ENCODE data around the gene PRM2.

PRM2 gene

DNA sequence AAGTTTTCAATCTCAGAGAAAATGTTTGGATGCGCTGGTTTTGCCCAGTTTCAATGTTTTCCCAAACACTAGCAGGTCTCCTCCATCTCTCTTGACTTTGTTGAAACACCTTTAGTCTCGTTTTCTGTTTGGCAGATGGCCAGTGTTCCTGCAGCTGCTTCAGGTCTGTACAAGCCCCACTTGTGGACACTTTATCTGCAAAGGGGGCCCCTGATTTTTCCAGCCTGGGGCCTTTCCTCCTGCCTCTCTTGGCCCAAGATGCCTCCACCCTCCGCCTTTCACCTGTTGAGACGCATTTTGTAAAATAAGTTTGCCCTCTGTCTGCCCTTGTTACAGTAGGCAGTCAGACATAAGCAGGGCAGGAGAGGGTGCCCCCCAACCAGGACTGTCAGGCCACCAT, 26.7 kb upstream of the PRM2 start:
- Histone ChIP-seq H3K27ac (replicated peaks) (no peak overlapping the region), H3K27me3 (ENCODE audit: insufficient read depth, poor library complexity, severe bottlenecking) (no peaks in the 10 kb centered on the region), H3K4me3 (replicated peaks; ENCODE audit: insufficient read depth, low read length) (no peak overlapping the region)
- DNase-seq (ENCODE audit: low read depth in 1 of 2, low spot score in 1 of 2): no peak
- TF ChIP-seq REST (IDR thresholded peaks at IDR 0.05; ENCODE audit: insufficient replicate concordance, low read depth) (no peak), SPI1 (IDR thresholded peaks at IDR 0.05; ENCODE audit: borderline replicate concordance, low read depth) (no peak), POLR2AphosphoS5 (IDR thresholded peaks at IDR 0.05; ENCODE audit: low read depth) (no peak), CTCF (IDR thresholded peaks at IDR 0.05; ENCODE audit: insufficient read depth, low read length) (no peak), GABPA (IDR thresholded peaks at IDR 0.05; ENCODE audit: low read depth) (no peak)

GRCh38 chr16:11301645-11302501, 25.6 kb upstream of the PRM2 start:
- no peak overlapping the region for H3K27ac ChIP-seq (replicated peaks)

More at GRCh38 chr16:11301645-11302501, 25.6 kb upstream of the PRM2 start:
- no peak for DNase-seq (ENCODE audit: low read depth in 1 of 2, low spot score in 1 of 2)
- Histone ChIP-seq H3K4me3 (replicated peaks; ENCODE audit: insufficient read depth, low read length) (no peak overlapping the region), H3K27me3 (ENCODE audit: insufficient read depth, poor library complexity, severe bottlenecking) (no peaks in the 10 kb centered on the region)
- TF ChIP-seq GABPA (IDR thresholded peaks at IDR 0.05; ENCODE audit: low read depth) (no peak), SPI1 (IDR thresholded peaks at IDR 0.05; ENCODE audit: borderline replicate concordance, low read depth) (no peak), POLR2AphosphoS5 (IDR thresholded peaks at IDR 0.05; ENCODE audit: low read depth) (no peak), REST (IDR thresholded peaks at IDR 0.05; ENCODE audit: insufficient replicate concordance, low read depth) (no peak), CTCF (IDR thresholded peaks at IDR 0.05; ENCODE audit: insufficient read depth, low read length) (no peak)

All from HL-60 (cell line).